Measurements from ENCODE around the gene BAAT.
A peak's percentile ranks its signal among the peaks of the same experiment; 100 is the strongest.

BAAT gene

GRCh38 chr9:101315112-101315450 lies 69.7 kb downstream of the BAAT start:
- DNase-seq (ENCODE audit: low read depth, low spot score) = no peak

GRCh38 chr9:101312661-101313060 lies 72.1 kb downstream of the BAAT start:
- no peak for DNase-seq (ENCODE audit: low read depth, low spot score)

- DNase-seq (ENCODE audit: low read depth, low spot score) = peak; percentile 26
Measured at GRCh38 chr9:101311758-101312420, 72.9 kb downstream of the BAAT start.

GRCh38 chr9:101311191-101311590 lies 73.6 kb downstream of the BAAT start:
- no peak for DNase-seq (ENCODE audit: low read depth, low spot score)

Data from brain pericyte (primary cell).